Mesendoderm (in vitro differentiated cells): ENCODE results near the gene TMEM108.

Experiments
- DNase-seq: peaks from one replicate; pipeline ENCODE4 v3.0.0; 2013
- H2AK5ac ChIP-seq: 2 replicates; pipeline ENCODE4 v1.6.1; 2013; ENCODE audit warnings: low read length, inconsistent platforms
- H2BK120ac ChIP-seq: 2 replicates; pipeline ENCODE4 v1.6.1; 2013; ENCODE audit warnings: low read depth, mild to moderate bottlenecking, low read length, moderate library complexity, mixed read lengths
- H2BK15ac ChIP-seq: replicated peaks from 2 replicates; pipeline ENCODE4 v1.6.1; 2013; ENCODE audit warnings: low read depth, mild to moderate bottlenecking, moderate library complexity
- H2BK5ac ChIP-seq: 2 replicates; pipeline ENCODE4 v1.6.1; 2013; ENCODE audit warnings: low read length, inconsistent platforms
- H3K18ac ChIP-seq: 2 replicates; pipeline ENCODE4 v1.6.1; 2013; ENCODE audit warnings: mild to moderate bottlenecking, low read length, mixed read lengths
- H3K23ac ChIP-seq: one replicate; pipeline ENCODE4 v1.6.1; 2013; ENCODE audit warnings: low read length
- H3K27ac ChIP-seq: 2 replicates; pipeline ENCODE4 v1.5.1; 2013; ENCODE audit warnings: low read depth, mild to moderate bottlenecking, inconsistent platforms, low read length, moderate library complexity
- H3K27me3 ChIP-seq: 2 replicates; pipeline ENCODE4 v1.6.1; 2013; ENCODE audit warnings: low read length, control low read depth, mild to moderate bottlenecking, inconsistent platforms; ENCODE audit not compliant: insufficient read depth, poor library complexity
- H3K36me3 ChIP-seq: 2 replicates; pipeline ENCODE4 v1.6.1; 2013; ENCODE audit warnings: low read length, inconsistent platforms; ENCODE audit not compliant: control insufficient read depth, insufficient read depth
- H3K4ac ChIP-seq: one replicate; pipeline ENCODE4 v1.6.1; 2013; ENCODE audit warnings: low read depth, mild to moderate bottlenecking, low read length, moderate library complexity
- H3K4me1 ChIP-seq: 2 replicates; pipeline ENCODE4 v1.6.1; 2013; ENCODE audit warnings: low read depth, low read length, inconsistent platforms; ENCODE audit not compliant: control insufficient read depth
- H3K4me2 ChIP-seq: 2 replicates; pipeline ENCODE4 v1.6.1; 2013; ENCODE audit warnings: low read length
- H3K4me3 ChIP-seq: 2 replicates; pipeline ENCODE4 v1.5.1; 2013; ENCODE audit warnings: mild to moderate bottlenecking, low read length
- H3K56ac ChIP-seq: one replicate; pipeline ENCODE4 v1.6.1; 2013; ENCODE audit warnings: low read length
- H3K79me1 ChIP-seq: 2 replicates; pipeline ENCODE4 v1.6.1; 2013; ENCODE audit warnings: low read length, inconsistent platforms
- H3K79me2 ChIP-seq: 2 replicates; pipeline ENCODE4 v1.6.1; 2013; ENCODE audit warnings: mild to moderate bottlenecking, low read length; ENCODE audit not compliant: control insufficient read depth, insufficient read depth
- H3K9ac ChIP-seq: 2 replicates; pipeline ENCODE4 v1.6.1; 2013; ENCODE audit warnings: low read length, inconsistent platforms
- H4K5ac ChIP-seq: one replicate; pipeline ENCODE4 v1.6.1; 2013; ENCODE audit warnings: low read length
- H4K8ac ChIP-seq: one replicate; pipeline ENCODE4 v1.6.1; 2013; ENCODE audit warnings: low read depth, mild to moderate bottlenecking, control low read depth, low read length, moderate library complexity
- WGBS: extraction: QIAGEN DNeasy Blood & Tissue Kit; methylation state at CpG from one replicate; pipeline ENCODE4 v1.1.7; 2013; ENCODE audit warnings: low lambda C conversion rate, missing lambda C conversion rate; ENCODE audit not compliant: insufficient coverage; ENCODE audit errors: extremely low coverage; 5-methylcytosine and 5-hydroxymethylcytosine counted together

Gene TMEM108

GRCh38 chr3:133112666-133113065, 74.5 kb downstream of the TMEM108 start:
- WGBS, result no CpG with 5 or more reads among the region's 2 CpGs
- Histone ChIP-seq H2BK15ac (no peak overlapping the region), H3K56ac (no peak overlapping the region), H3K4me2 (no peak overlapping the region), H3K79me1 (no peaks in the 10 kb centered on the region), H3K4me3 (no peak overlapping the region), H3K79me2 (no peaks in the 10 kb centered on the region), H3K27ac (no peak overlapping the region), H2BK120ac (no peak overlapping the region), H3K9ac (no peak overlapping the region), H3K4me1 (peaks cover 2% of the 10 kb centered on the region), H3K18ac (no peak overlapping the region), H3K4ac (no peak overlapping the region), H3K23ac (no peak overlapping the region), H2AK5ac (no peak overlapping the region), H3K36me3 (no peaks in the 10 kb centered on the region), H2BK5ac (no peak overlapping the region), H4K5ac (no peak overlapping the region), H3K27me3 (no peaks in the 10 kb centered on the region), H4K8ac (no peak overlapping the region)
- no peak for DNase-seq

GRCh38 chr3:133113526-133113925, 75.3 kb downstream of the TMEM108 start:
- Histone ChIP-seq H3K27ac (no peak overlapping the region), H3K4ac (no peak overlapping the region), H2BK5ac (no peak overlapping the region), H3K4me1 (peaks cover 2% of the 10 kb centered on the region), H3K9ac (no peak overlapping the region), H4K5ac (no peak overlapping the region), H2AK5ac (no peak overlapping the region), H4K8ac (no peak overlapping the region), H3K23ac (no peak overlapping the region), H3K79me1 (no peaks in the 10 kb centered on the region), H3K56ac (no peak overlapping the region), H2BK120ac (no peak overlapping the region), H3K4me3 (no peak overlapping the region), H2BK15ac (no peak overlapping the region), H3K18ac (no peak overlapping the region), H3K4me2 (no peak overlapping the region), H3K27me3 (no peaks in the 10 kb centered on the region), H3K36me3 (no peaks in the 10 kb centered on the region), H3K79me2 (no peaks in the 10 kb centered on the region)
- no CpG with 5 or more reads among the region's 3 CpGs for WGBS
- DNase-seq, result no peak

- WGBS, result no CpG with 5 or more reads among the region's 3 CpGs
- no peak overlapping the region for H4K8ac ChIP-seq
- no peak for DNase-seq
- no peak overlapping the region for H3K27ac ChIP-seq
- no peaks in the 10 kb centered on the region for H3K27me3 ChIP-seq
- H3K56ac ChIP-seq, result no peak overlapping the region
- no peaks in the 10 kb centered on the region for H3K79me1 ChIP-seq
- no peak overlapping the region for H2AK5ac ChIP-seq
- H3K4ac ChIP-seq, result no peak overlapping the region
- no peak overlapping the region for H3K18ac ChIP-seq
- no peak overlapping the region for H3K4me2 ChIP-seq
- no peak overlapping the region for H3K23ac ChIP-seq
- H4K5ac ChIP-seq, result no peak overlapping the region
- H3K36me3 ChIP-seq, result no peaks in the 10 kb centered on the region
- no peak overlapping the region for H2BK15ac ChIP-seq
- H3K4me1 ChIP-seq, result peaks cover 2% of the 10 kb centered on the region
- no peak overlapping the region for H2BK120ac ChIP-seq
- no peak overlapping the region for H2BK5ac ChIP-seq
- H3K79me2 ChIP-seq, result no peaks in the 10 kb centered on the region
- no peak overlapping the region for H3K9ac ChIP-seq
- no peak overlapping the region for H3K4me3 ChIP-seq
These were observed 75.9 kb downstream of the TMEM108 start for GRCh38 chr3:133113927-133114597.

GRCh38 chr3:133115176-133115575, 77.0 kb downstream of the TMEM108 start:
- H2BK15ac ChIP-seq, result no peak overlapping the region
- H3K23ac ChIP-seq, result no peak overlapping the region
- no peak overlapping the region for H2AK5ac ChIP-seq
- WGBS, result no CpG with 5 or more reads among the region's 1 CpG
- no peak overlapping the region for H3K18ac ChIP-seq
- H3K9ac ChIP-seq, result no peak overlapping the region
- H3K27ac ChIP-seq, result no peak overlapping the region
- H3K27me3 ChIP-seq, result no peaks in the 10 kb centered on the region
- no peak overlapping the region for H3K4me2 ChIP-seq
- no peak overlapping the region for H3K56ac ChIP-seq
- no peak overlapping the region for H2BK5ac ChIP-seq
- no peak overlapping the region for H2BK120ac ChIP-seq
- H3K36me3 ChIP-seq, result no peaks in the 10 kb centered on the region
- no peak for DNase-seq
- peaks cover 2% of the 10 kb centered on the region for H3K4me1 ChIP-seq
- no peak overlapping the region for H4K5ac ChIP-seq
- no peaks in the 10 kb centered on the region for H3K79me2 ChIP-seq
- no peak overlapping the region for H3K4ac ChIP-seq
- H3K79me1 ChIP-seq, result no peaks in the 10 kb centered on the region
- H3K4me3 ChIP-seq, result no peak overlapping the region
- no peak overlapping the region for H4K8ac ChIP-seq

GRCh38 chr3:133117342-133117741, 79.2 kb downstream of the TMEM108 start:
- peak; percentile 51 for DNase-seq

GRCh38 chr3:133119176-133119575, 81.0 kb downstream of the TMEM108 start:
- H2AK5ac ChIP-seq, result no peak overlapping the region
- no peak overlapping the region for H3K4me2 ChIP-seq
- no CpG with 5 or more reads among the region's 2 CpGs for WGBS
- H2BK120ac ChIP-seq, result no peak overlapping the region
- no peaks in the 10 kb centered on the region for H3K36me3 ChIP-seq
- no peaks in the 10 kb centered on the region for H3K27me3 ChIP-seq
- no peak overlapping the region for H2BK5ac ChIP-seq
- no peaks in the 10 kb centered on the region for H3K4me1 ChIP-seq
- no peaks in the 10 kb centered on the region for H3K79me2 ChIP-seq
- no peak overlapping the region for H3K4ac ChIP-seq
- H3K23ac ChIP-seq, result no peak overlapping the region
- H3K56ac ChIP-seq, result no peak overlapping the region
- H4K5ac ChIP-seq, result no peak overlapping the region
- no peaks in the 10 kb centered on the region for H3K79me1 ChIP-seq
- DNase-seq, result no peak
- H2BK15ac ChIP-seq, result no peak overlapping the region
- no peak overlapping the region for H3K4me3 ChIP-seq
- H3K18ac ChIP-seq, result no peak overlapping the region
- H3K9ac ChIP-seq, result no peak overlapping the region
- H4K8ac ChIP-seq, result no peak overlapping the region
- no peak overlapping the region for H3K27ac ChIP-seq

More at GRCh38 chr3:133117342-133117741, 79.2 kb downstream of the TMEM108 start:
- no peak overlapping the region for H4K8ac ChIP-seq
- H3K36me3 ChIP-seq, result no peaks in the 10 kb centered on the region
- H2BK15ac ChIP-seq, result no peak overlapping the region
- H3K79me2 ChIP-seq, result no peaks in the 10 kb centered on the region
- no peak overlapping the region for H2BK120ac ChIP-seq
- H3K9ac ChIP-seq, result no peak overlapping the region
- no peaks in the 10 kb centered on the region for H3K4me1 ChIP-seq
- H3K27me3 ChIP-seq, result no peaks in the 10 kb centered on the region
- no peak overlapping the region for H3K4me3 ChIP-seq
- no peak overlapping the region for H3K27ac ChIP-seq
- no peak overlapping the region for H2AK5ac ChIP-seq
- H3K23ac ChIP-seq, result no peak overlapping the region
- no peak overlapping the region for H3K18ac ChIP-seq
- no peak overlapping the region for H3K56ac ChIP-seq
- H3K4ac ChIP-seq, result no peak overlapping the region
- no peak overlapping the region for H3K4me2 ChIP-seq
- no peak overlapping the region for H2BK5ac ChIP-seq
- H3K79me1 ChIP-seq, result no peaks in the 10 kb centered on the region
- H4K5ac ChIP-seq, result no peak overlapping the region
